HL-60/S4 treated with retinoic acid at 250 ng/mL for 4 days and 3 days (cell line): Measurements from ENCODE around the gene SLC38A3.

Source experiments
- in situ Hi-C: fragments of 300-500 bp; cut with MboI; formaldehyde crosslinking; loops from 2 replicates; pipeline ENCODE4 v1.7.0; 2022; ENCODE audit warnings: low sequenced_read_pairs

The SLC38A3 gene

DNA sequence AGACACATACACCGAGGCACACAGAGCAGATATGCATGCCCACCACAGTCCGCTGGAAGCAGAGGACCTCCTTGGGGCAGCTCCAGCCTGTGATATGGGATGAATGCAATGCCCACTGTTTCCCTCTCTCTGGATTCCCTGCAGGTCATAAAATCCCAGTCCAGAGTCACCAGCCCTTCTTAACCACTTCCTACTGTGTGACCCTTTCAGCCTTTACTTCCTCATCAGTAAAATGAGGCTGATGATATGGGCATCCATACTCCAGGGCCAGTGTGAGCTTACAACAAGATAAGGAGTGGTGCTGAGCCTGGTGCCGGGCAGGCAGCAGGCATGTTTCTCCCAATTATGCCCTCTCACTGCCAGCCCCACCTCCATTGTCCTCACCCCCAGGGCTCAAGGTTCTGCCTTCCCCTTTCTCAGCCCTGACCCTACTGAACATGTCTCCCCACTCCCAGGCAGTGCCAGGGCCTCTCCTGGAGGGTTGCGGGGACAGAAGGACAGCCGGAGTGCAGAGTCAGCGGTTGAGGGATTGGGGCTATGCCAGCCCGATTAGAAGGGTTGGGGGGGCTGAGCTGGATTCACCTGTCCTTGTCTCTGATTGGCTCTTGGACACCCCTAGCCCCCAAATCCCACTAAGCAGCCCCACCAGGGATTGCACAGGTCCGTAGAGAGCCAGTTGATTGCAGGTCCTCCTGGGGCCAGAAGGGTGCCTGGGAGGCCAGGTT is 14.0 kb upstream of the SLC38A3 start, which contains the start of gene GNAT1:
Gene GNAT1 (plus strand): TSS at position 675 of the 725 bp plus-strand sequence. CDS start 116 bp downstream, outside the sequence.
- in situ Hi-C loops = no loop called here

DNA sequence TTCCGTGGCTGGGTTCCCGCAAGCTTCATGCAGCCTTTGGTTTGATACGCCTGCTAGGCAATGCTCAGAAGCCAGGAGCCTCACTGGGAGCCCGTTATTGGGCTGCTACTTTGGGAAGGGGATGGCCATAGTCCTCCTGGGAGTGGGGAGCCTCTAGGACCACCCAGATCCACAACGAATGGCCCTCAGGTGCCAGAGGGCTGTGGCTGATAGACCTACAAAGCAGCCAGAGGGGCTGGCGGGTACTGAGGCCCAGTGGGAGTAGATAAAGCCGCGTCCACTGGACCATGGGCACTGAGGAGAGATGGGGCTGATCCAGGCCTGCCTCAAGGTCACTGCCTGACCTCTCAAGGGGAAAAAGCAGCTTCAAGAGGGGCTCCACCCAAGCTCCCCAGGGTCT is 12.9 kb upstream of the SLC38A3 start:
- in situ Hi-C loops = no loop called here

DNA sequence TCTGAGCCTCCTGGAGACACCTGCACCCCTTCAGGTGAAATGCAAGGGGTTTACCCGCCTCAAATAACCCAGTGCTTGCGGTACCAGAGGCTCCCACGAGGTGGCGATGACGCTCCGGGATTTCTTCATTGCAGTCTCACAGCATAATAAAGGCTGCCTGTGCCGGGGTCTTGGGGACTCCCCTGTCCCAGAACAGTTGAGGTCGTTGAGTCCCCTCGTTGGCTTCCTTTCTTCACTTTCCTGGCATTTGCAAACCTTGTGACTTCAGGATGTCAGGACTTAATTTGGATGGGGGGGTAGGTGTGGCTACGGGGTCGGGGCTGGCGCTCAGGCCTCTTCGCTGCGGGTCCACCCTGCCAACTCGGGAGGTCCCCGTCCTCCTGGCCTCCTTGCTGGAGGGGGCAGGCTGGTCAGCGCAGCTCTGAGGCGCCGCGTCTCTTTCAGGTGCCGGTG is 12.4 kb upstream of the SLC38A3 start:
- in situ Hi-C loops = no loop called here

DNA sequence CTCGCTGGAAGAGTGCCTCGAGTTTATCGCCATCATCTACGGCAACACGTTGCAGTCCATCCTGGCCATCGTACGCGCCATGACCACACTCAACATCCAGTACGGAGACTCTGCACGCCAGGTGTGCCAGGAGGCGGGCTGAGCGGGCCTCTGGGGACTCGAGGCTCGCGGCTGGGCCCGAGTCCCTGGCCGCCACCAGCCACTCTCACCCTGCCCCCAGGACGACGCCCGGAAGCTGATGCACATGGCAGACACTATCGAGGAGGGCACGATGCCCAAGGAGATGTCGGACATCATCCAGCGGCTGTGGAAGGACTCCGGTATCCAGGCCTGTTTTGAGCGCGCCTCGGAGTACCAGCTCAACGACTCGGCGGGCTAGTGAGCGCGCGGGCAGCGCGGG is 11.8 kb upstream of the SLC38A3 start:
- in situ Hi-C loops = no loop called here

DNA sequence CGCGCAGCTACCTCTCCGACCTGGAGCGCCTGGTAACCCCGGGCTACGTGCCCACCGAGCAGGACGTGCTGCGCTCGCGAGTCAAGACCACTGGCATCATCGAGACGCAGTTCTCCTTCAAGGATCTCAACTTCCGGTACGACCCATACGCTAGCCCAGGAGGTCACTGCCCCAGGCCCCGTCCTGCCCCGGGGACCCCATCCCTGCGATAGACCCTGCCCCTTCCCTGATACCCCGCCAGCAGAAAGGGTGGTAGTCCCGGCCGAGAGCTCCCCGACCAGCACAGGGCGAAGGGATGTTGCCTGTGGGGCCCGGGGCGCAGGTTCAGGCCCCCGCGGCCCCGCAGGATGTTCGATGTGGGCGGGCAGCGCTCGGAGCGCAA is 11.3 kb upstream of the SLC38A3 start:
- in situ Hi-C loops = no loop called here

DNA sequence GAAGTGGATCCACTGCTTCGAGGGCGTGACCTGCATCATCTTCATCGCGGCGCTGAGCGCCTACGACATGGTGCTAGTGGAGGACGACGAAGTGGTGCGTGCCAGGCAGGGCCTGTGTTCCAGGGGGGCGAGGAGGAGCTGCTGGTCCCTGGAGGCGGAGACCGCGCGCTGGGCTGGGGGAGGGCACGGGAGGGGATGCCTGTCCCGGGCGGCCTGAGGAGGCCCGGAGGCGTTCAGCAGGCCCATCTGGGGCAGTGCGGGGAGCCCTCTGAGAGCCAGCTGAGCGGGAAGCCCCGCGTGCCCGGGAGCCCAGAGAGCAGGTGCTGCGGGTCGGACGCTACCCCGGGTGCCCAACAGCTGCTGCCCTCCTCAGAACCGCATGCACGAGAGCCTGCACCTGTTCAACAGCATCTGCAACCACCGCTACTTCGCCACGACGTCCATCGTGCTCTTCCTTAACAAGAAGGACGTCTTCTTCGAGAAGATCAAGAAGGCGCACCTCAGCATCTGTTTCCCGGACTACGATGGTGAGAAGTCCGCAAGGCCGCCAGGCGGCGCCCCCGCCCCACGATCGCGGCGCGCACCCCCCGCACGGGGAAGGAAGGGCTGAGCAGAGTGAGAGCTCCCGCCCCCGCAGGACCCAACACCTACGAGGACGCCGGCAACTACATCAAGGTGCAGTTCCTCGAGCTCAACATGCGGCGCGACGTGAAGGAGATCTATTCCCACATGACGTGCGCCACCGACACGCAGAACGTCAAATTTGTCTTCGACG is 10.8 kb upstream of the SLC38A3 start:
- in situ Hi-C loops = no loop called here

DNA sequence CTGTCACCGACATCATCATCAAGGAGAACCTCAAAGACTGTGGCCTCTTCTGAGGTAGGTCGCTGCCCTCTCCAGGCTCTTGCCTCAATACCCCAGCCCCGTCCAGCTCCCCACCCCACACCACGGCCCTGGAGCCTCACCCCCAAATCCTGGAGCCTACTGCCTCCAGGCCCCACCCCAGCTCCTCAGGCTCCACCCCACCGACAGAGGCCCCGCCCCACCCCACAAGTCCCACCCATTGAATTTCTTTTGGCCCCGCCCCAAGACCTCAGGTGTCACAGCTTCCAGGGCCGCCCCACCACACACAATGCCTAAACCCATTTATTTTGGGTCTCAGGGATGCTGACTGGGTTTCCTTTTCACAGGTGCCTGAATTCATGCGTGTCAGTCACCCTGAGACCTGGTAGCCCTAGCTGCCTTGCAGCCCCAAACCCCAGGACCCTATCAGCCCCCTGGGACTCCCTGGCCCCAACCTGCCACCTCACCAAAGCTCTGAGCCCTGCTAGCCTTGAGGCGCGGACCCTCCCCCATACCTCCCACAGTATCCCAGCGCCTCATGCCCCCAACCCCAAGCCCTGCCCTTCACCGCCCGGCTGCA is 10.1 kb upstream of the SLC38A3 start:
- in situ Hi-C loops = no loop called here

DNA sequence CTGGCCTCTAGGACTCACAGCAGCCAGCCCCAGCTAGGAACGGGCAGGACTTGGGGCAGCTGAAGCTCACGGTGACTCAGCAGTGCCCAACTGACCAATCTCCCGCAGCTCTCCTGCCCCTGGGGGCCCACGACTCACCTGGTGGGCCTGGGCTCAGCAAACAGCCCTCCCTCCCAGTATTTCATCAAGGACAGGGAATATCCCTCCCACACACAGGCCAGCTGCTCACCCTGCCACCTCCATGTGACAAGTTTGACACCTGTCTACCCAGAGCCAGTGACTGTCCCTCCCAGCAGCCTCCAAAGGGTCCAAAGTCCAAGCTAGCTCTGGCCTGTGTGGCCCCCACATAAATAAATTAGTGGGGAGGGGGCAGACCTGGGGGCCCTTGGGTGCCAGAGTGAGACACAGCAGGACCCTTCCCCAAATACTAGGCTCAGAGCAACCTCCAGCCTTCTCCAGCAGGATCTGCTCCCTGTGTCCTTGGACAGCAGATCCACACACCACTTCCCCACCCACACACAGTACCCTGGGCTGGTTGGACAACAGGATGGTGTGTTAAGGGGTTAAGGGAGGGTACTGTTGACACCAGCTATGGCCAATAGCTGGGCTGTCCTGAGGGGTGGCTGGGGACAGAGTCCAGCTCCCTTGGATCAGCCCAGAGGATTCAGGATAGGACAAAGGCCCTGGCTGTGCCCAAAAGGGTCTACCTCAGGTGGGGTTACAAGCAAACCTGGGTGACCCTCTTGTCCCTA is 9.4 kb upstream of the SLC38A3 start:
- in situ Hi-C loops = no loop called here

DNA sequence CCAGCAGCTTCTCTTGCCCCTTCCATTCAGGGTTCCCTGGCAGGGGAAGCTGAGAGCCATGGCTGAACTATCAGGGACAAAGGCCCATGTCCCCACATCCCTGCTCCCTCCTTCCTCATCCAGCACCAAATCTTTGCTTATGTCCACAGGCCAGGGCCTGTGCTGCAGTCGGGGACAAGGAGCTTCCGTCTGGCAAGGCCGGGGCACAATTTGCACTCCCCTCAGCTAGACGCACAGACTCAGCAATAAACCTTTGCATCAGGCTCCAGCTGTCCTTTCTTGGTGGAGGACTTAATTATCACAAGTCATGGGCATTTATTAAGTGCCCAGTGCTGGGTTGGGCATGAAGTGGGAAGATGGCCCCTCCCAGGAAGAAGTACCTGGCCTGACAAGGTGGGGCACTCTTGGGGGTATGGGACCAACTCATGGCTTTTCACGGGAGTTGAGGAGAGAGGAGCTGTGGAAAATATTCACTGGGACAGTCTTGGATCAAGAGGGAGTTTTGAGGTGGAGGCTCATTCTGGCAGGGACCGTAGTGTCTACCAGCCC is 8.7 kb upstream of the SLC38A3 start:
- in situ Hi-C loops = no loop called here

DNA sequence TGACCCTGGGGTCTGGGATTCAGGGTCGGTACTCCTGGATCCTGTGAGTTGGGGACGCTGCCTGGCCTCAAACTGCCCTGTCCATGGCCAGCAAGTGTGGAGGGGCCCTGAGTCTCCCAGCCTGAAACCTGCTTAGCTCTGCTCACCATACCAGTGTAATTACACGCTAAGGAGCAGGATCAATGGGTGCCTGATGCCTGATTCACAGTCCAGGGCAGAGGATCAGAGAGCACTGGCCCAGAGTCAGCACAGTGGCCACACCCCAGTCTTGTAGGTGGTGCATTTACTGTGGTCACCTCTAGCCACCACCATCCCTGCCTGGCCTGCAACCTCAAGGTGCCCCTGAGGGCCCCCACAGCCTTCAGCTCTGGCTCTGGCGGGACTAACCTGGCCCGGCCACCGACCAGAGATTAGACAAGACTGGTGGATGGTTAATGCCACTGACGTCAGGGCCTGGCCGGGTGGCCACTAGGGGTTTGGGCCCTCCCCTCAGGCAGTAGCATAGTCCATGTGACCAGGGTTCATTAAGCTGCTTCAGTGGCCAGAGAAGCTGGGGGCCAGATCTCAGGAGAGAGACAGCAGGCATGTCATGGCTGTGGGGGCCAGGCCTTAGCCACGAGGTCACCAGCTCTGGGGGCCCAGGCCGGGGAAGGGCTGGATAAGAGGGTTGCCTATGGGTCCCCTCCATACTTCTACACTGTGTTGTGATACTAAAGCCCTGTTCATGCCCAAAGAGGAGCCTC is 3.3 kb upstream of the SLC38A3 start:
- in situ Hi-C loops = no loop called here

DNA sequence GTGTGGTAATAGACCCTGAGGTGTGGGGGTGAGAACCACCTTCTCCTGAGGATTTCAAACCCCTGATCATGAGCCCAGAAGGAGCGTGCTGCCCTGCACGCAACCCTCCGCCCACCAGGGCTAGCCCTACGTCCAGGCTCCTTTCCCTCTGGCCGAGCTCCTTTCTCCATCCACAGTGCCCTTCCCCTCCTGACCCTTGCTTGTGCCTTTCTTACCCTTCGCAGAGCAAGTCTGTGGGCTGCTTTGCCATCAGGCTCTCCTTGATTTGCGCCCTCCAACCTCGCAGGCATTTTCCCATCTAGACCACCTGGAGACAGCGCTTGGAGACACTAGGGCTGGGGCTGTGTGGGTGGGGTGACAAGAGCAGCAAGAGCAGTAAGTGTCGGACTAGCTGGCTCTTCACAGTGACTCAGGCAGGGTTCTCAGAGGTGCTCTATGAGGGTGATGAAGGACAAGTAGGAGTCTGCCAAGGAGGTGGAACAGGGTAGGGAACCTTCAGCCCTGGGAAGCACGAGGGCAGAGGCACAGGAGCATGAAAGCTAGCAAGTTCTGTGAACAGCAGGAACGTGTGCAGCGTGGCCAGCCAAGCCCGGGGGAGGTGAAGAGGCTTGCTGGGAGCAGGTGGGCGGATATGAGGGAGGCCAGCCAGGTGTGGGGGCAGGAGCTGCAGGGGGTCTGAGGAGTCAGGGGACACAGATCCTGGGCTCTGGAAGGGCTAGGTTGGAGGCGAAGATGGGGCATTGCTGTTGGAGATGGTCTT is 2.5 kb upstream of the SLC38A3 start:
- in situ Hi-C loops = no loop called here

DNA sequence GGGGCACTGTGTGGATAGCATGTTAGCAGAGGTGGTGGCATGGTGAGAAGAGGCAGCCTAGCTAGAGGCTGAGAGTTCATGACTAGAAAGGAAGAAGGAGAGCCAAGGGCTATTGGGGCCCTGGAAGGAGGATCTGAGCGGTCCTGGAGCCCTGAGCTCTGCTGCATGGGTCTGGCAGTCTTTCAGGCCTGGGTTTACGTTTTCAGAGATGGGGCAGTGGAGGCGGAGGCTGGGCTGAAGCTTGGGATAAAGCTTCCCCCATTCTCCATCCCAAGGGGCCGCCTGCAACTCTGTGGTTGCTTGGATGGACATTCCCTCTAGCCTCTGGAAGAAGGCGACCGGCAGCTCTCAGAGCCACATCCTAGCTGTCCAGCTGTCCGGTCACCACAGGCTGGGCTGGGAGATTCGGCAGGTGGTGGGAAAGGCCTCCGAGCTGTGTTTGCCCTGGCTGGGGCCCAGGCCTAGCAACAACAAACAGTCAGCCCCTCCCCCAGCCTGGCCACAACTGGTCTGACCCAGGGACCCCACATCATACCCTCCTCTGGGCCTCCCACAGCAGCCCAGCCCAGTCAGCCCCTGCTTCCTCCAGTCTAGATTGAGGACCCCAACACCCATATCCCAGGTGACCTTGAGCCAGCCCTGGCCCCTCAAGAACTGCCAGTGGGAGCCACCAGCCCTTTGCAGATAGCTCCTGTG is 1.8 kb upstream of the SLC38A3 start:
- in situ Hi-C loops = no loop called here

DNA sequence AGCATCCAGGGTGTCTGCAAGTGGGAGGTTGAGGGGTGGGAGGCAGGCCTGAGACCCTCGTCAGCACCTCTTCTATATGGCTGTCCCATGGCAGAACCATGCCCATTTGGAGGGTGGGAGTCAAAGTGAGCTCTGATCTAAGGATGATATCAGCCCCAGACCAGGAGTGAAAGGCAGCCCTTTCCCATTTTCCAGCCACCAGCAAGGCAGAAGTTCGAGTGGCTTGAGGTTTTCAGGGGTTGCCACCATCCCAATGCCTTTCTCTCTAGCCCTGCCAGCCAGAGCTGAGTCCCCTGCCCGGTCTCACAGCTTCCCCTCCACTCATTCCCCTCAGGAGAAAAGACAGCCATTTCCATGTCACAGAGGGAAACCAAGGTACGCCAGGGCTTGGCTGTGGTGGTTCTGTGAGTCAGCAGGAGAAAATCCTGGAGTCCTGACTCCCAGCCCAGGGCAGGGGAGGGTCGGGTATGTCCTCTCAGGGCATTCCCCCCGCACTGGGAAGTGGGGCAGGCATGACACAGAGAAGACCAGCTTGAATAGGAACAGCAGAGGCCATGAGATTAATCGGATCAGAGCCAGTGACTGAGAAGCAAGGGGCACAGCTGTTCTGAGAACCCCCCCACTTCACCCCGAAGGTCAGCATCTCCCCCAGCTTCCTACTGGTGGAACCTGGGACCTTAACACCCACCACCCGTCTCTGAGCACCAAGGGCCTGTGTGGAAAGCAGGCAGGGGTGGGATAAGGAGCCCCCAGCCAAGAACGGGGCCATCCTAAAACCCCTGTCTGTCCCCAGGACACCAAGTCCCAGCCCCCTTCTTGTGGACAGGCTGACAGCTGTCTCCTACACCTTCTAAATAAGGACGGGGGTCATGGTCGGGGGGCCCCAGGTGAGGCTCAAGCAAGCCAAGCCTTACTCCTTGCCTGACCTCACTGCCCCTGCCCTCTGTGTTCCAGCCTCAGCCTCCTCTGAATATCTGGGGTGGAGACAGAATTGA is 965 bp upstream of the SLC38A3 start:
- in situ Hi-C loops = no loop called here

DNA sequence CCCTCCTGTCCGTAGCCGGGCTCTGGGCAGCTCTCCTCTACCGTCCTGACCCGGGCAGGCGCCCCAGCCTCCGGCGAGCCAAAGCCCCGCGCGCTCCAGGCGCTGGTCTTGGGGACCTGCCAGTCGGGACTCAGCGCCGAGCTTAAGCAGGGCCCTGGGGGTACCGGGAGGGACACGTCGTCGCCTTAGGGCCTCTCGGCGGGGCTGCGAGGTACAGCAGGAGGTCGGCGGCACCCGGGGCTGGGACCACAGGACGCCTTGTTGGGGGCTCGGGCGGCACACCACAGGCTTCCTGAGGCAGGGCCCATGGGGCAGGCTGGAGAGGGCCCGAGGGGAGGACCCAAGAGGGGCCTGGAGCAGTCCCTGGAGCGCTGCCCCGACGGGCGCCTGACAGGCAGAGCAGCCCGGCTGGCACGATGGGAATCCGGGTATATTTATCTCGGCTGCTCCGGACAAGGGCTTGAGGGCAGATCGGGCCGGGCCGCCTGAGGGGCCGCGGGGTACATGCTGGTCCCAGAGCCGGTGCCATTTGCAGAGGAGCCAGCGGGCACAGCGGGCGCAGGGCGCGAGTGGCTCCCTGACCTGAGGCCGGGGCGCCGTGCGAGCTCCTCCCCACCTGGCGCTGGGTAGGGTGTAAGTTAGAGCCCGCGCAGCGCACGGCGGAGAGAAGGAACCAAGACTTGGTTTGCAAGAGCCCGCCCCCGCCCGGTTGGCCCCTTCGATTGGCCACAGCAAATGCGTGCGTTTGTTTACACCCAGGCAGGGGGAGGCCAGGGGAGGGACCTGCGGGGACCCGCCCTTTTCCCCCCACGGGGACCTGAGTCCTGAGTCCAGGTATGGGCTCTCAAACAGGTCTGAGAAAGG is 574 bp downstream of the SLC38A3 start:
- in situ Hi-C loops = no loop called here

DNA sequence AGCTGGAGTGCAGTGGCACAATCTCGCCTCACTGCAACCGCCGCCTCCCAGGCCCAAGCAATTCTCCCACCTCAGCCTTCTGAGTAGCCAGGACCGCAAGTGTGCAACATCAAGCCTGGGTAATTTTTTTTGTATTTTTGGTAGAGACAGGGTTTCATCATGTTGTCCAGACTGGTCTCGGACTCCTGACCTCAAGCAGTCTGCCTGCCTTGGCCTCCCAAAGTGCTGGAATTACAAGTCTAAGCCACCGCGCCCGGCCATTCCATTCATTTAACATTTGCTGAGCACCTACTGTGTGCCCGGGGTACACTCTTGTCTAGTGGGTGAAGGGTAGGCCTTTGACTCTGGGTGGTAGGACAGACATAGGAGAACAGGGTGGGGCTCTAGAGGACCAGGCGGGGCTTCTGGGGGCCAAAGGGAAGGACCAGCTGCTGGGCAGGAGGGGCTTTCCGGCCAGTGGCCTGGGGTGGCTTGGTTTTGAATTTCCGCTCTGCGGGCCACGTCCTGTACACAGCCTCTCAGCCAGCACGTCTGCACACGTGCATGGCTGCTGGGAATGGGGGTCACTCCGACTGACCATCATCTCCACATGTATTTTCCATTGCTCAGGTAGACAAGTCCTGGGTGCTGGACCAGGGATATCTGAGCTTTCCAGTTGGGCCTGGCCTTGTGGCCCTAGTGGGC is 2.4 kb downstream of the SLC38A3 start:
- in situ Hi-C loops = no loop called here

DNA sequence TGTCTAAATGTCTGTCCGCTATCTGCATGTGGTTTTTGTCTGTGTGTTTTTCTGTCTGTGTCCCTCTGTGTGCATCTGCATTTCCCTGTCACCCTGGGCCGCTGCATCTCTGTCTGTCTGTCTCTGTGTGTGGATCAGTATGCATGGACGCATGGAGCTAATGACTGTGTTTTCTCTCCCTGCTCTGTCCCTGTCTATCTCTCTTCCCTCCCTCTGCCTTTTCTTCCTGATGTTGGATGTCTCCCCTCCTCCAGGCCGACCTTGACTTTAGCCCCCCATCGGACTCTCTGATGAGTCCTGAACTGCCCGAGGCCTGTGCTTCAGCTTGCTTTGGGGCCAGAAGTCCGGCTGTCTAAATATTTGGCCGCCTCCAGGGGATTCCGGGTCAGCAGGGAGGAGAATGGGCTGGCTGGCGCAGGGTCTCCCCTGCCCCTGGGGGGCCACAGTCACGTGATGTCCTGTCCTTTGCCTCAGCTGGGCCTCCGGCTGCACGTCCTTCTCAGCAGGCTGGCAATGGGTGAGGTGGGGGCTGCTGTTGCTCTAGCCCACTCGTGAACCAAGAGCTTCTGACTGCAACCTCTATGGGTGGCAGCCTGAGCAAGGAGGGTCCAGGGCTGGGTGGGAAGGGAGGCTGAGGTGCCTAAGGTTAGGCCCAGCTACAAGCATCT is 3.7 kb downstream of the SLC38A3 start:
- in situ Hi-C loops = no loop called here
